ENCODE measurements around the gene SPAG16. TPM values are rescaled to one million over a fixed set of nuclear protein-coding genes. Genes with fewer than 3 reads are reported as not detected.
"Not testable (repeated sequence)": the region's sequence is repeated elsewhere in the genome, so short reads cannot be mapped to it uniquely, and the experiment has no call there.

SPAG16 gene
- polyA plus RNA-seq, 2 of the 4 experiments (the other 2 are of a cell fraction) = 19.1 to 27.6 TPM

DNA sequence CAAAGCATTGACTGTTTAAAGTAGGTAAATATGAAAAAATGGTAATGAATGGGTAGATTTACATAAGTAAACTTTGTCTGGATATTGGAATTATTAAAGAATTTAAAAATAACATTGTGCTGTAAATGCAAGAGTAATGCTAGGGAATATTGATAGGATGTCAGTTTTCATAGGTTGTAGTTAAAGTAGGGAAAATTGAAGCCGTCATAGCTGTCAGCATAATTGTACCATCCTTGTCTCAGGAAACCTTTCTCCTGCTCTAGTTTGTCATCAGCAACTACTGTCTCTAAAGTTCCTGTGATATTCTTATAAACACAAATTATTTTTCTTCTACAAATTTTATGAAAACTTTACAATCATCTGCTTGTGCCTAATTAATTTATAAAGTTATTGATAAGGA, 10.1 kb upstream of the SPAG16 start:
- no peak overlapping the region for H3K4me2 ChIP-seq
- FAIRE-seq (no peak), DNase-seq (ENCODE audit: low read depth in 1 of 2, low spot score in 1 of 2) (no peak), ATAC-seq (no peak)
- POLR2A ChIA-PET = no interaction called here
- H3K4me1 ChIP-seq = no peaks in the 10 kb centered on the region
- WGBS (ENCODE audit: missing lambda C conversion rate) = 55% methylated on average over 1 of the region's 1 CpG
- no peak overlapping the region for H3K27ac ChIP-seq
- CTCF ChIA-PET = no interaction called here
- peaks cover 16% of the 10 kb centered on the region; the same call in 2 of the 3 replicates for H3K9me3 ChIP-seq
- no peak for TF ChIP-seq EHMT2 (IDR thresholded peaks at IDR 0.05; ENCODE audit: low read depth)
- TF ChIP-seq SMC3 (IDR thresholded peaks at IDR 0.05) = no peak
- no peak for TF ChIP-seq ESRRA (IDR thresholded peaks at IDR 0.05; ENCODE audit: borderline replicate concordance, low read length)
- no peak for TF ChIP-seq NPAS2 (CRISPR knock-in tag; IDR thresholded peaks at IDR 0.05; ENCODE audit: borderline replicate concordance)
- no peak for TF ChIP-seq EP300 (IDR thresholded peaks at IDR 0.05)
- no peak for TF ChIP-seq ZFP36 (IDR thresholded peaks at IDR 0.05; ENCODE audit: borderline replicate concordance, partially characterized antibody)
- no peak for TF ChIP-seq RCOR1 (IDR thresholded peaks at IDR 0.05; ENCODE audit: low read depth, low read length)
- no peak overlapping the region for H3K4me3 ChIP-seq

DNA sequence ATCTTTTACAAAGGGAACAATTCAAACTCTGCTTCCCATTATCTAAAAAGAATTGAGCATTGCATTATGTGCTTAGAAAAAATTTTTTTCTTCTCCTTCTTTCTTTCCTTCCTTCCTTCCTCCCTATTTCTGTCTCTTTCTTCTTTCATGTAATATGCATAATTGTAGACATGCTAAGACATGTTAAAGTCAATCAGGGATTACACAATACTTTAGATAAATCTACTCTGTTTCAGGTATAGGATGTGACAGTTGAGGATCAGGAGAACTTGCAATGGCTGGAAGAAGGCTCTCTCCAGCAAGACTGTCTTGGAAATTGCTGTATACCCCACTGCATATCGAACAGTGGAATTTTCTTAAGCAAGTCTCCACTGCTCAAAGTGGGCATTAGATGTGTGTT, 9.0 kb upstream of the SPAG16 start:
- CTCF ChIA-PET = no interaction called here
- POLR2A ChIA-PET = no interaction called here
- Histone ChIP-seq H3K4me3 (no peak overlapping the region), H3K9me3 (peaks cover 16% of the 10 kb centered on the region; the same call in 2 of the 3 replicates), H3K4me1 (no peaks in the 10 kb centered on the region), H3K4me2 (no peak overlapping the region), H3K27ac (no peak overlapping the region)
- TF ChIP-seq ZC3H11A (IDR thresholded peaks at IDR 0.05) = no peak
- no peak for TF ChIP-seq BHLHE40 (IDR thresholded peaks at IDR 0.05; ENCODE audit: low read depth, low read length)
- TF ChIP-seq EHF (CRISPR knock-in tag; IDR thresholded peaks at IDR 0.05) = no peak
- TF ChIP-seq RFX5 (IDR thresholded peaks at IDR 0.05) = no peak
- TF ChIP-seq EP300 (IDR thresholded peaks at IDR 0.05) = no peak
- TF ChIP-seq NFE2L2 (conservative IDR thresholded peaks at IDR 0.05; ENCODE audit: low read length) = no peak
- ATAC-seq (no peak), DNase-seq (ENCODE audit: low read depth in 1 of 2, low spot score in 1 of 2) (no peak), FAIRE-seq (no peak)
- 9% methylated on average over 1 of the region's 1 CpG for WGBS (ENCODE audit: missing lambda C conversion rate)

DNA sequence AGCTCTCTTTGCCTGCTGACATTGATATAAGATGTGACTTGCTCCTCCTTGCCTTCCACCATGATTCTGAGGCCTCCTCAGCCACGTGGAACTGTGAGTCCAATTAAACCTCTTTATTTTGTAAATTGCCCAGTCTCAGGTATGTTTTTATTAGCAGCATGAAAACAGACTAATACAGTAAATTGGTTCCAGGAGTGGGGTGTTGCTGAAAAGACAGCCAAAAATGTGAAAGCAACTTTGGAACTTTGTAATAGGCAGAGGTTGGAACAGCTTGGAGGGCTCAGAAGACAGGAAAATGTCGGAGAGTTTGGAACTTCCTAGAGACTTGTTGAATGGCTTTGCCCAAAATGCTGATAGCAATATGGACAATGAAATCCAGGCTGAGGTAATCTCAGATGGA, 7.1 kb upstream of the SPAG16 start:
- H3K4me1 ChIP-seq; H3K4me2 ChIP-seq; POLR2A ChIA-PET; ATAC-seq; DNase-seq (ENCODE audit: low read depth in 1 of 2, low spot score in 1 of 2); FAIRE-seq; H3K4me3 ChIP-seq; H3K27ac ChIP-seq; CTCF ChIA-PET: not testable (repeated sequence)
- H3K9me3 ChIP-seq = peaks cover 16% of the 10 kb centered on the region; the same call in 2 of the 3 replicates
- 10% methylated on average over 2 of the region's 2 CpGs for WGBS (ENCODE audit: missing lambda C conversion rate)

DNA sequence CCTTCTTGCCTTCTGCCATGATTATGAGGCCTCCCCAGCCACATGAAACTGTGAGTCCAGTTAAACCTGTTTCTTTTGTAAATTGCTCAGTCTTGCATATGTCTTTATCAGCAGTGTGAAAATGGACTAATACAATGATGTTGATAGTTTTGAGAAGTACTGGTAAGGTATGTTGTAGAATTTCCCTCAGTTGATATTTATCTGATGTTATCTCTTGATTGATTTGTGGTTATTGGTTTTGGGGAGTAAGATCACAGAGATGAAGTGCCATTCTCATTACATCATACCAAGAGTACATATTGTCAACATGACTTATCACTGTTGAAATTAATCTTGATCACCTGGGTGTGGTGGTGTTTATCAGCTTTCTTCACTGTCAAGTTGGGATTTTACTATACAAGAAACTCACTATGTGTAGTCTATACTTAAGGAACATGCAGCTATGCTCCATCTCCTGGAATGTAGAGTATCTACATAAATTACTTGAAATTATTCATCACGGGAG, 5.1 kb upstream of the SPAG16 start:
- ATAC-seq (no peak), DNase-seq (ENCODE audit: low read depth in 1 of 2, low spot score in 1 of 2) (no peak)

More for the DNA sequence above, 5.1 kb upstream of the SPAG16 start:
- TF ChIP-seq JUNB (IDR thresholded peaks at IDR 0.05) (no peak), RARB (CRISPR knock-in tag; IDR thresholded peaks at IDR 0.05) (no peak), FOXS1 (CRISPR knock-in tag; IDR thresholded peaks at IDR 0.05) (no peak), ZSCAN20 (CRISPR knock-in tag; IDR thresholded peaks at IDR 0.05) (no peak), BHLHE40 (IDR thresholded peaks at IDR 0.05; ENCODE audit: low read depth, low read length) (no peak), CHD2 (IDR thresholded peaks at IDR 0.05; ENCODE audit: low read length, partially characterized antibody) (no peak), HOXA7 (CRISPR knock-in tag; IDR thresholded peaks at IDR 0.05) (no peak), CBX8 (IDR thresholded peaks at IDR 0.05) (no peak)
- TF ChIP-seq, protein P1, sequence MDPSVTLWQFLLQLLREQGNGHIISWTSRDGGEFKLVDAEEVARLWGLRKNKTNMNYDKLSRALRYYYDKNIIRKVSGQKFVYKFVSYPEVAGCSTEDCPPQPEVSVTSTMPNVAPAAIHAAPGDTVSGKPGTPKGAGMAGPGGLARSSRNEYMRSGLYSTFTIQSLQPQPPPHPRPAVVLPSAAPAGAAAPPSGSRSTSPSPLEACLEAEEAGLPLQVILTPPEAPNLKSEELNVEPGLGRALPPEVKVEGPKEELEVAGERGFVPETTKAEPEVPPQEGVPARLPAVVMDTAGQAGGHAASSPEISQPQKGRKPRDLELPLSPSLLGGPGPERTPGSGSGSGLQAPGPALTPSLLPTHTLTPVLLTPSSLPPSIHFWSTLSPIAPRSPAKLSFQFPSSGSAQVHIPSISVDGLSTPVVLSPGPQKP (IDR thresholded peaks at IDR 0.05; ENCODE audit: low read depth, low read length) = no peak
- TF ChIP-seq, protein P2, sequence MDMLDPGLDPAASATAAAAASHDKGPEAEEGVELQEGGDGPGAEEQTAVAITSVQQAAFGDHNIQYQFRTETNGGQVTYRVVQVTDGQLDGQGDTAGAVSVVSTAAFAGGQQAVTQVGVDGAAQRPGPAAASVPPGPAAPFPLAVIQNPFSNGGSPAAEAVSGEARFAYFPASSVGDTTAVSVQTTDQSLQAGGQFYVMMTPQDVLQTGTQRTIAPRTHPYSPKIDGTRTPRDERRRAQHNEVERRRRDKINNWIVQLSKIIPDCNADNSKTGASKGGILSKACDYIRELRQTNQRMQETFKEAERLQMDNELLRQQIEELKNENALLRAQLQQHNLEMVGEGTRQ (IDR thresholded peaks at IDR 0.05) = no peak
- ChIA-PET CTCF (interaction anchor here (0.6 kb wide), 1 partner anchor 504 kb away, joined by 3 read pairs; no protein-coding TSS in a partner anchor), POLR2A (no interaction called here)
- 0% methylated on average over 1 of the region's 1 CpG for WGBS (ENCODE audit: missing lambda C conversion rate)
- H3K4me1 ChIP-seq = peaks cover 4% of the 10 kb centered on the region; the same call in 1 of the 3 replicates
- H3K27ac ChIP-seq = no peak overlapping the region
- H3K4me2 ChIP-seq = no peak overlapping the region
- H3K9me3 ChIP-seq = peaks cover 16% of the 10 kb centered on the region; the same call in 2 of the 3 replicates
- no peak overlapping the region for H3K4me3 ChIP-seq
- FAIRE-seq = no peak

All from A549 (cell line).